ENCODE results near the gene TTC21B. TPM values are rescaled to one million over a fixed set of nuclear protein-coding genes. Genes with fewer than 3 reads are reported as not detected.

The TTC21B gene
- polyA plus RNA-seq, 3 donors: 3.1 to 6.7 (median 3.8) TPM

- Mint-ChIP-seq H3K27ac (no peak overlapping the region), H3K9me3 (no peaks in the 10 kb centered on the region), H3K4me1 (peaks cover 17% of the 10 kb centered on the region), H3K36me3 (peaks cover 21 to 43% of the 10 kb centered on the region in 2 donors), H3K4me3 (no peak overlapping the region), H3K27me3 (ENCODE audit: low read depth in 3 of 3) (peaks cover 0 to 2% (median 0%) of the 10 kb centered on the region in 3 donors)
- H4K20me1 ChIP-seq (ENCODE audit: insufficient read depth, low read length): no peaks in the 10 kb centered on the region
- no peak for TF ChIP-seq CTCF (IDR thresholded peaks at IDR 0.05)
- no peak overlapping the region for H3K27ac ChIP-seq (ENCODE audit: low read depth in 1 of 2, low read length in 2 of 2)
- intact Hi-C loops (cut with micrococcal nuclease): no loop called here
- no peak overlapping the region for H3K9ac ChIP-seq (ENCODE audit: insufficient read depth, low read length, poor library complexity, severe bottlenecking)
- no peak overlapping the region for H3K4me3 ChIP-seq (replicated peaks in 1 of 3; ENCODE audit: low read depth in 2 of 3, low read length in 3 of 3)
- H3K9me3 ChIP-seq (replicated peaks in 1 of 2; ENCODE audit: control insufficient read depth in 1 of 2, insufficient read depth in 1 of 2, low read length in 2 of 2): no peaks in the 10 kb centered on the region
- DNase-seq: no peak
- H2AFZ ChIP-seq (ENCODE audit: insufficient read depth, low read depth, low read length, poor library complexity, severe bottlenecking): no peak overlapping the region
- no peak overlapping the region for H3K4me2 ChIP-seq (replicated peaks; ENCODE audit: extremely low read depth, low read length, poor library complexity, severe bottlenecking)
- peaks cover 16 to 20% of the 10 kb centered on the region in 2 donors for H3K4me1 ChIP-seq (ENCODE audit: control insufficient read depth in 1 of 2, insufficient read depth in 2 of 2, low read length in 2 of 2)
- no peaks in the 10 kb centered on the region for H3K79me2 ChIP-seq (ENCODE audit: insufficient read depth, low read length)
- WGBS (ENCODE audit: insufficient coverage): no CpG with 5 or more reads among the region's 2 CpGs
- H3K27me3 ChIP-seq (ENCODE audit: control insufficient read depth in 2 of 2, insufficient read depth in 2 of 2, low read length in 2 of 2): no peaks in the 10 kb centered on the region
- peaks cover 10 to 22% of the 10 kb centered on the region in 2 donors for H3K36me3 ChIP-seq (replicated peaks in 1 of 2; ENCODE audit: control insufficient read depth in 1 of 2, insufficient read depth in 2 of 2, low read length in 2 of 2)
Measured at GRCh38 chr2:165905854-165906253, 47.7 kb downstream of the TTC21B start.

GRCh38 chr2:165905269-165905668 is 48.3 kb downstream of the TTC21B start:
- intact Hi-C loops (cut with micrococcal nuclease): no loop called here
- H3K9ac ChIP-seq (ENCODE audit: insufficient read depth, low read length, poor library complexity, severe bottlenecking): no peak overlapping the region
- Mint-ChIP-seq H3K4me3 (no peak overlapping the region), H3K36me3 (peaks cover 19 to 39% of the 10 kb centered on the region in 2 donors), H3K9me3 (no peaks in the 10 kb centered on the region), H3K27ac (no peak overlapping the region), H3K27me3 (ENCODE audit: low read depth in 3 of 3) (peaks cover 0 to 2% (median 0%) of the 10 kb centered on the region in 3 donors), H3K4me1 (peaks cover 17% of the 10 kb centered on the region)
- TF ChIP-seq CTCF (IDR thresholded peaks at IDR 0.05): no peak
- no peak overlapping the region for H2AFZ ChIP-seq (ENCODE audit: insufficient read depth, low read depth, low read length, poor library complexity, severe bottlenecking)
- no peaks in the 10 kb centered on the region for H3K27me3 ChIP-seq (ENCODE audit: control insufficient read depth in 2 of 2, insufficient read depth in 2 of 2, low read length in 2 of 2)
- H4K20me1 ChIP-seq (ENCODE audit: insufficient read depth, low read length): no peaks in the 10 kb centered on the region
- H3K4me2 ChIP-seq (replicated peaks; ENCODE audit: extremely low read depth, low read length, poor library complexity, severe bottlenecking): no peak overlapping the region
- H3K4me3 ChIP-seq (replicated peaks in 1 of 3; ENCODE audit: low read depth in 2 of 3, low read length in 3 of 3): no peak overlapping the region
- no CpG with 5 or more reads among the region's 1 CpG for WGBS (ENCODE audit: insufficient coverage)
- H3K79me2 ChIP-seq (ENCODE audit: insufficient read depth, low read length): no peaks in the 10 kb centered on the region
- H3K36me3 ChIP-seq (replicated peaks in 1 of 2; ENCODE audit: control insufficient read depth in 1 of 2, insufficient read depth in 2 of 2, low read length in 2 of 2): peaks cover 10 to 22% of the 10 kb centered on the region in 2 donors
- no peak for DNase-seq
- peaks cover 16 to 20% of the 10 kb centered on the region in 2 donors for H3K4me1 ChIP-seq (ENCODE audit: control insufficient read depth in 1 of 2, insufficient read depth in 2 of 2, low read length in 2 of 2)
- no peak overlapping the region for H3K27ac ChIP-seq (ENCODE audit: low read depth in 1 of 2, low read length in 2 of 2)
- no peaks in the 10 kb centered on the region for H3K9me3 ChIP-seq (replicated peaks in 1 of 2; ENCODE audit: control insufficient read depth in 1 of 2, insufficient read depth in 1 of 2, low read length in 2 of 2)
